HG03460 (cell line): ENCODE measurements around the gene ZNF208.
"Not testable (repeated sequence)": the region's sequence is repeated elsewhere in the genome, so short reads cannot be mapped to it uniquely, and the experiment has no call there.

Experiments used
- ATAC-seq: cut with Tn5 transposase; IDR thresholded peaks from one replicate; pipeline ENCODE4 v1.9.1; 2021; ENCODE audit not compliant: unreplicated experiment

Gene ZNF208

GRCh38 chr19:22010437-22011143, at the start of gene ZNF208:
Gene ZNF208 (minus strand): TSS chr19:22010943. CDS start chr19:22010794, 149 bp downstream.
- not testable (repeated sequence) for ATAC-seq

GRCh38 chr19:22052644-22053013, 41.9 kb upstream of the ZNF208 start:
- ATAC-seq = peak; percentile 36

DNA sequence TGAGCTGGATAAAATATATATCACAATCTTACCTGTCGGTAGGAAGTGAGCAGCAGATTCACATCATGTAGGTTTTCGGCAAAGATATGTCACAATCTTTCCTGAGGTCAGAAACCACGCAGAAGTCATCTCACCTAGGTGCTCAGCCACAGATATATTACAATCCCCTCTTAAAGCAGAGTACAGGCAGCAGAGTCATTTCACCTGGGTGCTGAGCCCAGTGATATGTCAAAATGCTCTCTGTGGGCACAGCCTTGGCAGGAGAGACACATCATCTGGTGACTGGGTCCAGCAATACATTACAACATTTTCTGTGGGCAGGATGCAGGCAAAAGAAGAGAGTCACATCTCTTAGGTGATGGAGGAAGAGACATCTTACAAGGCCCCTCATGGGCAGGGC, 30.4 kb upstream of the ZNF208 start:
- not testable (repeated sequence) for ATAC-seq

DNA sequence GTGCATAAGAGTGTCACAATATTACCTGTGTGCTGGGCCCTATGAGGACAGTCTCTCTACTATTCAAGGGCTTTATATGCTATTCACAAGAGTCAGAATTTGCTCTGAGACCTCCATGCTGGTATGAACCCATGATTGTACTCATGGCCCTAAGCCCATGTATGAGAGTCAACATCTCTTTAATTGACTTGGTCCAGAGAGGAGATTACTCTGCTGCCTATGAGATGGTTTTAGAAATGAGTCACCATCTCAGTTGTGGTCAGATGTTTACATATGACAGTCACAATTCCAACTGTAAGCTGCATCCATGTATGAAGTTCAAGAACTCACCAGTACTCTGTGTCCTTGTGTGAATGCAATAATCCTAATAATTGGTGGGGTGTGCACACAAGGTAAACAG, 19.9 kb upstream of the ZNF208 start:
- no peak for ATAC-seq

GRCh38 chr19:22026687-22027086, 15.9 kb upstream of the ZNF208 start:
- no peak for ATAC-seq

GRCh38 chr19:22025539-22025938, 14.8 kb upstream of the ZNF208 start:
- not testable (repeated sequence) for ATAC-seq

DNA sequence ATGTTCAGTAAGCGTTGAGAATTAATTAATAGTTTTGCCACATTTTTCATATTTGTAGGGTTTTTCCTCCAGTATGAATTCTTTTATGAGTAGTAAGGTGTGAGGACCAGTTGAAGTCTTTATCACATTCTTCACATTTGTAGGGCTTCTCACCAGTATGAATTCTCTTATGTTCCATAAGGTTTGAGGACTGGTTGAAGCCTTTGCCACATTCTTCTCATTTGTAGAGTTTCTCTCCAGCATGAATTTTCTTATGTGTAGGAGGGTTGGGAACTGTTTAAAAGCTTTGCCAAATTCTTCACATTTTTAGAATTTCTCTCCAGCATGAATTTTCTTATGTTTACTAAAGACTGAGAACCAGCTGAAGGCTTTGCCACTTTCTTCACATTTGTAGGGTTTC, 40.3 kb downstream of the ZNF208 start:
- no peak for ATAC-seq

- no peak for ATAC-seq
These were observed 63.0 kb downstream of the ZNF208 start for GRCh38 chr19:21947775-21948174.

DNA sequence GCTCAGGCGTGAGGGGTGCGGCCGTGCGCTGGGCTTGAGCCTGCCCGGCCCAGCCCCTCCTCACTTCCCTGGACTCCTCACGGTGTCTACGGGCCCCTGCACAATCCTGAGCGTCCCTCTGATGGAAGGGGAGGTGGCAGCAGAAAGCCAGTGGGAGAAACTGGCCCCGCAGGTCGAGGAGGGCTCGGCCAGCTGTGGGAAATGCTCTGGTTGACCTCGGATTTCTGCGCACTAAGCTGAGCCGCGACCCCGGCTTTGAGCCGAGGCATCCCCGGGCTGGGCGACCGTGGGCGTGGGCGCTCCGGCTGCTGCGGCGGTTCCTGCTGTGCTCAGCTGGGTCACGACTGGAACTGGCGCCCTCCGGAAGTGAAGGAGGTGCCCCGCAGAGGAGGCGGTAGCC, 70.1 kb downstream of the ZNF208 start:
- no peak for ATAC-seq

GRCh38 chr19:21934593-21934992, 76.2 kb downstream of the ZNF208 start:
- ATAC-seq = no peak

GRCh38 chr19:21934131-21934530, 76.6 kb downstream of the ZNF208 start:
- ATAC-seq = no peak

DNA sequence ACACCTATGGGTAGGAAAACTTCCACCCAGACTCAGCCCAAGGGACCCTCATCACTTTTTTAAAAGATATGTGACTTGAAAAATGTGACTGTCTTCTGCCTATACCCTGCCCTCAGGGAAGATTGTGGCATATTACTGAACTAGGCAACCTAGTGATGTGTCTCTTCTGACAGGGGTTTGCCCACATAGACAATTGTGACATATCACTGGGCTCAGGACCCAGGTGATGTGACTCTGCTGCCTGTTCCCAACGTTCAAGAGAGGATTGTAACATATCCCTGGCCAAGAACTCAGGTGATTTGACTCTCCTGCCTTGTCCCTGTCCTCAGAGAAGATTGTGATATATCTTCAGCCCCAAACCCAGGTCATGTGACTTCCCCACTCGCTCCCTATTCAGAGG, 88.5 kb downstream of the ZNF208 start:
- no peak for ATAC-seq

GRCh38 chr19:21921691-21922180, 89.0 kb downstream of the ZNF208 start:
- no peak for ATAC-seq

DNA sequence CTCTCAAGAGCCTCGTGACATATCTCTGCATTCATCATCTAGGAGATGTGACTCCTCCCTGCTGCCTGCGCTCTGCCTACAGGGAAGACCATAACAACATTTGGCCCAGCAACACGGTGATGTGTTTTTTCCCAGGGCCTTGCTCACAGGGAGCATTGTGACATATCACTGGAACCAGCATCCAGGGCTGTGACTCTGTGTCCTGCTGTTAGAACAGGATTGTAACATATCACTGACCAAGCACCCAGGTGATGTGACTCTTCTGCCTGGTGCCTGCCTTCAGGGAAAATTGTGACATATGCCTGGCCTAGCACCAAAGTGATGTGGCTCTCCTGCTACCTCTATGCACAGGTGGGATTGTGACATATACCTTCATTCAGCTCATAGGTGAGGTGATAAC, 95.3 kb downstream of the ZNF208 start:
- ATAC-seq = no peak

GRCh38 chr19:21912654-21913053, 98.1 kb downstream of the ZNF208 start:
- no peak for ATAC-seq

- no peak for ATAC-seq
These were observed 100.4 kb downstream of the ZNF208 start for GRCh38 chr19:21910318-21910717.

DNA sequence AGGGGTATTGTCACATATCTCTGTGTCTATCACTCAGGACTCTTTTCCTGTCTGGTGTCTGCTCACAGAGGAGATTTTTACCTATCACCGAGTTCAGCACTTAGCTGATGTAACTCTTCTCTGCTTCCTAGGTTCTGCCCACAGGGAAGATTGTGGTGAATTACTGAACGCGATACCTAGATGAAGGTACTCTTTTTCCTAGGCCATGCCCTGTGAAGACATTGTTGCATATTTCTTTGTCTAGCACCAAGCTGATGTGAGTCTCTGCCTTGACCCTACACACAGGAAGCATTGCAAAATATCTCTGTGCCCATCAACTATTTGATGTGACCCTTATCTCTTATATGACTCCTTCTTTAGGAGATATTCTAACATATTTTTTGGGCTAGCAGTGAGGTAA, 102.7 kb downstream of the ZNF208 start:
- no peak for ATAC-seq

GRCh38 chr19:21907516-21907915, 103.2 kb downstream of the ZNF208 start:
- ATAC-seq = no peak

GRCh38 chr19:21902571-21902970, 108.2 kb downstream of the ZNF208 start:
- ATAC-seq = no peak

DNA sequence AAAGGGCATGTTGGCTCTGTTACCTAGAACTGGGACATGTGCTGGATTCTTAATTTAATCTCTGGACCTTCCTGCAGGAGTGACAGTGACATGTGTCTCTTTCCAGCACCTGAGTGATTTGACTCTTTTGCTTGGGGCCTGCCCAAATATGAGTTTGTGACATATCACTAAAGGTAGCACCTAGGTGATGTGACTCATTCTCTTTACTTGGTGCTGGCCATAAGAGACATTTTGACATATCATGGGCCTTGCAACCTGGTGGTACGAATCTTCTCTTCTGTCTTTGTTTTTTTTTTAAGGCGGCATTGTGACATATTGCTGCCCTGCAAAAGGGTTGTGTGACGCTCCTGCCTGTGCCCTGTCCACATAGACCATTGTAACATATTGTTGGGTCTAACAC, 108.9 kb downstream of the ZNF208 start:
- no peak for ATAC-seq

- no peak for ATAC-seq
These were observed 110.3 kb downstream of the ZNF208 start for GRCh38 chr19:21900401-21900800.

DNA sequence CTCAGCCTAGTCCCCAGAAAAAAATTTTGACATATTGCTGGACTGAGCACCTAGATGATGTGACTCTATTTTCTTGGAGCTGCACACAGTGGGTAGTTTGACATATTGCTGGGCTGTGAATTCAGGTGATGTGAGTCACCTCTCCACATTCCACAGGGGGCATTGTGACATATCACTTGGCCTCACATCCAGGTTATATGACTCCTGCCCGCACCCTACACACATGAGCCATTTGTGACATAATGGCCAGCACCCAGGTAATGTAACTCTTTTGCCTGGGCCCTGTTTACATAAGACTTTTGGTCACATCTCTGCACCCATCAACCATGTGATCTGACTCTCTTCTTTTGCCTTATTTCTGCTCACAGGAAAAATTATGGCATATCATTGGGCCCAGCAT, 119.7 kb downstream of the ZNF208 start:
- ATAC-seq = no peak

DNA sequence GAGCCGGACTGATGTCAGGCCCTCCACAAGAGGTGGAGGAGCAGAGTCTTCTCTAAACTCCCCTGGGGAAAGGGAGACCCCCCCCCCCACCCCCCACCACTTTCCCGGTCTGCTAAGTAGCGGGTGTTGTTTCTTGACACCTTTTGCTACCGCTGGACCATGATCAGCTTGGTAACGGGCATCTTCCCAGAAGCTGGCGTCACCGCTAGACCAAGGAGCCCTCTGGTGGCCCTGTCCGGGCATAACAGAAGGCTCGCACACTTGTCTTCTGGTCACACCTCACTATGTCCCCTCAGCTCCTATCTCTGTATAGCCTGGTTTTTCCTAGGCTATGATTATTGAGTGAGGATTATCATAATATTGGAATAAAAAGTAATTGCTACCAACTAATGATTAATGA, 120.7 kb downstream of the ZNF208 start:
- ATAC-seq = not testable (repeated sequence)
